UCSD-AML1 (cell line): Measurements from ENCODE around the gene ORAI1.
"Not testable (repeated sequence)": the region's sequence is repeated elsewhere in the genome, so short reads cannot be mapped to it uniquely, and the experiment has no call there.

Experiments
- DNase-seq: peaks from one replicate; lab custom pipeline; 2025; ENCODE audit not compliant: unreplicated experiment; lab: John Stamatoyannopoulos, UW

The ORAI1 gene

DNA sequence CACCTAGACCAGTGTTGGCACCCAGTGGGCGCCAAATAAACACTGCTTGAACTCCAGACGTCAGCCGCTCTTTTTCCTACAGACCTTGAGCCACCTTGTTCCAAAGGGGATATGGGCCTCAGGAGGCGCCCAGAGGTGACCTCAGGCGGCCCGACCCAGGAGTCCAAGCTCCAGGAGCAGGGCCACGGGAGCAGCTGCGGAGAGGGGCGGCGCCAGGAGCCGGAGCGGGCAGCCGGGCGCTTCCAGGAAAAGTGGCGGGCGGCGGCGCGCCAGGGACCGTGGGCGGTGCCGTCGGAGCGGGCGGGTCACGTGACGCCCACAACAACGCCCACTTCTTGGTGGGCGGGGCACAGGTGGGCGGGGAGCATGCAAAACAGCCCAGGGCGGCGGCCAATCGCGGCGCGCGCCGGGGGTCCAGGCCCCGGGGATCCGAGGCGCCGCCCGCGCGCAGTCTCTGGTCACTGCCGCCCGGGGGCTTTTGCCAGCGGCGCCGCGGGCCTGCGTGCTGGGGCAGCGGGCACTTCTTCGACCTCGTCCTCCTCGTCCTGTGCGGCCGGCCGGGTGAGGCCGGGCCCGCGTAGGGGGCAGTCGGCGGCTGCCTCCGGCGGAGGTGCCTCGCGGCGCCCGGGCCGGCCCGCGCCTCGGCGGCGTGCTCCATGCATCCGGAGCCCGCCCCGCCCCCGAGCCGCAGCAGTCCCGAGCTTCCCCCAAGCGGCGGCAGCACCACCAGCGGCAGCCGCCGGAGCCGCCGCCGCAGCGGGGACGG, at the start of gene ORAI1:
Gene ORAI1, plus strand, starts transcription at position 444 of the 766 bp plus-strand sequence.
- DNase-seq = peak; percentile 96

DNA sequence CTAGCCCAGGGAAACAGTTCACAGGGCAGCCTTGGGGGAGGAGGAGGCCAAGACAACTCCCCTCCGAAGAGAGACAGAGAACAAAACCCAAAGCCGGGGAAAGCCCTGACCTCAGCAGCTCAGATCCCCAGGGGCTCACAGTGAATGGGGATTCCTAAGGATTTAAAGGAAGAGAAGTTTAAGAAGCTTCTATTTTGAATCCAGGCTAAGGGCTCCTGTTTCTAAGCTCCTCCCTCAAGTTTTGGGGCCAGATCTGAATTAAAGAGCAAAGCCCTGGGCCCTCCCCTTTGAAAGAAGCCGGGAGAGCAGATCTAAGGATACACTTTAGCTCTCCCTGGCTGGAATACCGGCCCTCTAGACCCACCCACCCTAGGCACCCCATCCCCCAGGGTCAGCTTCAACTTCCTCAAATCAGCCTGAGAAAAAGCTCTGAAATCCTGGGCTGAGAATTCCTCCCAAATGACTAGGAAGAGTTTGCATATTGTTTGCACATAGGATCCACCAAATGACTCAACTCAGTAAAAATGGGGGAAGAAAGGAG, 49.4 kb upstream of the ORAI1 start:
- DNase-seq = peak; percentile 24

DNA sequence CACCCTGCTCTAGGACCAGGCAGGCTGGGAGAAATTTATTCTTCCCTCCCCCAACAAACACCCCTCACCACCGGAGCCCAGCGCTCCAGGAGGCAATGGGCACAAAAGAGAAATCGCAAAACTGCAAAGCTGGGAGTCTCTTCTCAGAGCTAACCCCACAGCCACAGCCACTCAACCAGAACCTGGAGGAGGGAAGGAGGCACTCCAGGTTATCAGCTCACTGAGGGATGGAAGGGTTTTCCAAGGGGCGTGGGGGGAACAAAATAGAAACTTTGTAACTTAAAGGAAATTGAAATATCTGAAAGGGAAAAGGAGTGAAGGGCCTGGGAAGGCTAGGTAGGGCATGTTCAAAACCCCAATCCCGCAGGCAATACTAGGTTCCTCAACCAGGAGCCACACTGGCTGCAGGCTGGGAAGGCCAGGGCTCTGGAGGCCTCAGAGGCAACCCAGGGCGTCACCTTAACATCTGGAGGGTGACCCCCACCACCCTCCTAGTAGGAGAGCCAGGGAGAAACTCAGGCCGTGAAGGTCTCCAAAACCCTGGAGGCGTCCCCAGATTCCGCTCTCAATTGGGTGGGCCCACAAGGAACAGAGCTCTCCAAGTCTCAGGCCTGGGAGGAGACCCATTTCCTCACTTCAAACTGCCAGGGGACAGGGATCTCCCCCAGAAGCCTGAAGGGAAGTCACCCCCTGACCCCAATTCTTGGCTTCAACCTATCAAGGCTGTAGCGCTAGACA, 48.7 kb upstream of the ORAI1 start:
- no peak for DNase-seq

DNA sequence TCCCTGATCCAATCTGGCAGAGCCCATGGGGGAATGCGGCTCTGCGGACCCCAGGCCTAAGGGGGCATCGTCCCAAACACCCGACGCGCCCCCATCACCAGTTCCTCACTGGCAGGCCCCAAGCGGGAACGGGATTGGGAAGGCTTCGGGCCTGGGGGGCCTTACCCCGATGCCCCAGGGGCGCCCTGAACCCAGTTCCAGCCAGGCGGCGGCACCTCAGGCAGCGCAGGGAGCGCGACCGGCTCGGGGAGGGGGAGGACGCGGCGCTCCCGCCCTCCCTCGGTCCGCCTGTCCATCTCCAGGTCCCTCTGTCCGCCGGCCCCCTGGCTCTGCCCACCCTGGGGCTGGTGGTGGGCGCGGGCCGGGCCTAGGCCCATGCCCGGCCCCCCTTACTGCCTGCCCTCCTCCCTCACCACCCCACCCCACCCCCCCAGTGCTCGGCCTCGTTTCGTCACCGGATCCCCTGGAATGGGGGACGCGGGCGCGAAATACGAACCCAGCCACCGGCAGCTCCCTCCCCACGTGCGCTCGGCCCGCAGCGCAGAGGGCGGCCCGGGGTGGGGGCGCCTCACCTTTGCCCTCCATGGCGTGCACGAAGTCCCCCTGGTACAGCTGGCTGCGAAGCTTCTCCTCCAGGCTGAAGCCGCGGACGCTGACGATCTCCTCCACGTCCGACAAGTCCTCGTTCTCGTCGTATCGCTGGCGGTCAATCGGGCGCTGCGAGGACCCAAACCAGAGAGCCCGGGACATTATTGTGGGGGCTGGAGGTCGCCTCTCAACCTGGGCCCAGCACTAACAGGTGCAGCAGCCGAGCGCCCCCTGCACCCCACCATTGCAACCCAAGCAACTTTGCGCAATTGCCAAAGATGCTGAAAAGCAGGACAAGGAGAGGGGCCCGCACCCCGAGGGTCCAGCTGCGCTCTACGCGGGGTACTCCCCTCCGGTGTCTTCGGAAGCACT, 47.8 kb upstream of the ORAI1 start:
- DNase-seq = no peak

DNA sequence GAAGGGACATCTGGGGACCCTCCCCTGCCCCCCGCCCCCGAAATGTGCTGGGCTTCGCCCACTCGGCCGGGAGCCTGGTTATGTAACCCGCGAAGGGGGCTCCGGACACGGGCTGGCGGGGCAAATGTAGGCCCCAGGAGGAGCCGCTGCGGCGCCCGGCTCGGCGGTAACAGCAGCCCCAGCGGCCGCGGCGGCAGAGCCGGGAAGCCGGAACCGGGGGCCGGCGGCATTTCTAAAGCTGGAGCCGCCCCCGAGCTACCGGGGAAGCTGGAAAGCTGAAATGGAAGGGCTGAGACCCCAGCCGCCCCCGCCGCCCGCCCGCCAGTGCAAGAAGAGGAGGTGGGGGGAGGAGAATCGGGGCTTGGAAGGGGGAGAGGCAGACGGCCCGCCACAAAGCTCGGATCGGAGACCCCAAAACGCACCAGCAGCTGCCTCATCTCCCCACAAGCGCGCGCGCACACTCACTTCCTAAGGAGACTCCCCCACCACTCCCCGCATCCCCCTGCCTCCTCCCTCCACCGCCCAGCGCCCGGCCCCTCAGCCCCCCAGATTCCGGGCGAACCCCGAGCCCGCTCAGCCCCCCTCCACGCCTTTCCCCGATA, 47.0 kb upstream of the ORAI1 start:
- peak; percentile 49 for DNase-seq

DNA sequence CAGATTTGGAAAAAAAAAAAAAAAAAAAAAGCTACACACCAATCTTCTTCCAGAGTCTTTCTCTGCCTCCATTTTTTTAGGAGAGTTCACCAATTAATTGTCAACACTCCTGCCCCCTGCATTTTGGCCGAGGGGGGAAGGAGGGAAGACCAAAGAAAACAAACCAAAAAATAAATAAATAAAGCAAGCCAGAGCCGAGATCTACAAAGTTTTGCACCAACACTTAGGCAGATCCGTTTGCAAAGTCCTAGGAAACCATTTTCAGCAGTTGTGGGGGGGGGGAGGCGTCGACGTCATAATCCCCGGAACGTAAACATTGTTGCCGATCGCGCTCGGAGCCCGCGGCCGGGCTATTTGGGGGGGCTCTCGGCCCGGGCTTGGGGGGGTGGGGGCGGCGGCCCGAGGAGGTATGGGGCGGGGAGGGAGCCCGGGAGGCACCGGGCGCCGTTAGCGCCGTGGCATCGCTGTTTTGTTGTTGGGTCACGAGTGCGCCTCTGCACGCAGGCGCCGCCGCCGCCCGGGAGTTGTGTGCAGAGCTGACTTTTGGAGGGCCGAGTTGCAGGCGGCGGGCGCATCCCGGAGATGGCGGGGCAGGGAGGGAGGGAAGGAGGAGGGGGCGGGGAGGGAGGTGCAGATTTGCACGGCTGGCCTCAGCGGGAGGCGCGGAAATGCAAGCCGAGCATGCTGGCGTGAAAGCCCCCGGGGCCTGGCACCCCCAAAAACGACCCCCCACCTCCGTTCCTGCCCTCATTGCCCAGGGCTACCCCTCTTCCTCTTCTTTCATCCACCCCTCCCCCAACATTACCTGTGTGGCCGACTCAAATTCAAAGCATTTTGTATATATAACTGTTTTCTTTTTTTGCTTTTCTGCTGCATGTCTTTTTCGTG, 46.1 kb upstream of the ORAI1 start:
- peak; percentile 80 for DNase-seq

DNA sequence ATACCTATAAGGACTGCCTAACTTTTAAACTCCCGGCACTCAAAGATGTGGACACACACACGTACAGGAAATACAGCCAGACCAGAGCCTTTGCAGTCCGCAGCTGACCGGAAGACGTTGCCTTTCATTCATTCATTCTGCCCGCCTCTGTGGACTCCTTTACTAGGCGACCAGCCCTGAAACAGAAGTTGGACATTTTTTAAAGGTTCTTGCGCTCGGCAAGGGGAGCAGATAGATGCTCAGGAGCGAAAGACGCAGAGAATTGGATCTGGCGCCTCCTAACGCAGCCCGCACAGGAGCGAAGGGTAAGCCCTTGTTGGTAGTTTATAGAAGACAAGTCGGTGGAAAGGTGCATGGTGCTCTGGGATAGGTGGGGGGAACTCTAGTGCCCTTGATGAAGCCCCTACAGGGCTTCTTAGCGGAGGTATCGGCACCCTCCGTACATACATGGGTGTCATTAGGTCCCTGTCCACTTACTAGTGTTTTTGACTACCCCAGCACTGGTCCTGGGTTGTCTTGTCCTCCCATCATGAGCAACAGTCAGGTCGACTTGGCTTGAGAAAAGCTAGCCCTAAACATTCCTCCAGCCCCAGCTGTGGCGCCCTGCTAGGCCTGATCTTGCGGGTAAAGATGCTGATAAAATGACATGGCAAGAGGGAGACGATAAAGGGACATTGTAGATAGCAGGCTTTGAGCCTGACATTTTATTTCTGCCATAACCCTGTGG, 45.2 kb upstream of the ORAI1 start, which contains the start of gene KDM2B:
Gene KDM2B, minus strand, starts transcription at position 65 of the 727 bp plus-strand sequence. CDS start 112 bp downstream, outside the sequence.
- DNase-seq = peak; percentile 19

DNA sequence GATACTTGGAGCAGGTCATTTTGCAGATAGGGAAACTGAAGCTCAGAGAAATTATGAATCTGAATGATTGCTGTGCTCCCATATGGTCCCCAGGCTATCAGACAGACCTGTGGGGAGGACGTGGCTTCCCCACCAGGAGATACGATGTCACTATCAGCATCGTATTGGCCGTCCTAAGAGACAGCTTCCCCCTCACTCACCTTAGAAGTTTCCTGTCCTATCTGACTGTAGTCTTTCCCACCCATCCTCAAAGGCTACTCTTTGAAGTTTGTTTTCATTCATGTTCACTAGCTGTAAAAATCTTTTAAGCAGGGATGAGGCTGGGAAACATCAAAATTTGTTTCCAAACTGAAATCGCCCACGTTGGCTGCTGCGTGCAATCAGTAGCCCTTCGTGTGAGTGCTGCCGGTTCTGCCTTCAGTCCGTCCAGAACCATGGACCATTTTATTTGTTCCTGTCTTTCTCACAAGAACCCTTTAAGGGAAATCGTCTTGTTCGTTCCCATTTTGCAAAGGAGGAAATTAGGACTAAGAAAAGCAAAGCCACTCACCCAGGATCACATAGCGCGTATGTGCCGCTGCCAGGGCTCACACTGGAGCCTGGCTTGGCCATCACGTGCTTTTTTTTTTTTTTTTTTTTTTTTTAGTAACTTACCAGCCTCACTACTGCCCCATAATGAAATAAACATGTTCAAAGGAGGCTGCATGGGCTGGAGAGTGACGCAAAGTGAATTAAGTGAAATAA, 44.5 kb upstream of the ORAI1 start:
- DNase-seq = peak; percentile 26

DNA sequence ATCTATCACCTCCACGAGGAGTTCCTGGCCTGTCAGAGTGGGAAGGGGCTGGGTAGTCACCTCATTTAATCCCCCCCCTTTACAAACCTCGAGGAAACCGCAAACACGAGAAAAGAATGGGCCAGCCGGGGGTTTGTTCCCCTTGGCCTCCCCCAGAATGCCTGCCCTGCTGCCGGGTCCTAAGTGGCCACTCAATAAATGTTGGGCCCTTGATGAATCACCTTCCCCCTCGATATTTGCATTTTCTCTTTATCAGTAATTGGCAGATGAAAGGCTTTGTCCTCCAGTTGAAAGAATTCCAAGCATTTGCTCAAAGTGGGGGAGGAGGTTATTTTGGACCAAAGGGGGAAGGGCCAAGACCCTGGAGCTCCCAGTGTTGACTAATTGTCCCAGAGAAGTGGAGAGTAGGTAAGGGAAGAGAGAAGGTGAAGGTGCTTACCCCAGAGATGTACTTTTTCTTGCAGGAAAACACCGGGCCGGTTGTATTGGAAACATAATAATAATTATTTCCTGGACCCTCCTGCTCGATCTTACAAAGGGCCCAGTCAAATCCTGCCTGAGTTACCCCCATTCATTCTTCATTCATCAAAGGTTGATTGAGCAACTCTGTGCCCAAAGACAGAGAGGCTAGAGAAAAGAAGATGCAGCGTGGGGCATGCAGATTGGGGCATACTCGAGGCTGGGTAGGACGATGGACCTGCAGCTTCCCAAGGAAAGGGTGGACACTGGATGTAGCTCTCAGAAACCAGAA, 43.6 kb upstream of the ORAI1 start:
- peak; percentile 26 for DNase-seq

DNA sequence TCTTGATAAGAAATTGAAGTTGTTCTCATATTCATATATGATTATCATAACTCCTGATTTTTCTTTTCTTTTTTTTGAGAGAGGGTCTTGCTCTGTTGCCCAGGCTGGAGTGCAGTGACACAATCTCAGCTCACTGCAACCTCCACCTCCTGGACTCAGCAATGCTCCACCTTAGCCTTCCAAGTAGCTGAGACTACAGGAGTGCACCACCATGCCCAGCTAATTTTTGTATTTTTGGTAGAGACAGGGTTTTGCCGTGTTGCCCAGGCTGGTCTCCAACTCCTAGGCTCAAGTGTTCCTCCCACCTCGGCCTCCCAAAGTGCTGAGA, 43.0 kb upstream of the ORAI1 start:
- DNase-seq = not testable (repeated sequence)

DNA sequence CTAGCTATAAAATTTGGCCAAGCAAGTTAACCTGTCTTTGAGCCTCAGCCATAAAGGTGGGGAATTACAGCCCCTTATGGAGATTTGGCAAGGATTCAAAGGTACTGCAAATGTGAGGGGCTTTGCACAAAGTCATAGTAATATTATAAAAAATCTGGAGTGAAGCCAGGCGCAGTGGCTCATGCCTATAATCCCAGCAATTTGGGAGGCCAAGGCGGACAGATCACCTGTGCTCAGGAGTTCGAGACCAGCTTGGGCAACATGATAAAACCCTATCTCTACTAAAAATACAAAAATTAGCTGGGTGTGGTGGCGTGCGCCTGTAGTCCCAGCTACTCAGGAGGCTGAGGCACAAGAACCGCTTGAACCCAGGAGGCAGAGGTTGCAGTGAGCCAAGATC, 41.4 kb upstream of the ORAI1 start:
- not testable (repeated sequence) for DNase-seq

DNA sequence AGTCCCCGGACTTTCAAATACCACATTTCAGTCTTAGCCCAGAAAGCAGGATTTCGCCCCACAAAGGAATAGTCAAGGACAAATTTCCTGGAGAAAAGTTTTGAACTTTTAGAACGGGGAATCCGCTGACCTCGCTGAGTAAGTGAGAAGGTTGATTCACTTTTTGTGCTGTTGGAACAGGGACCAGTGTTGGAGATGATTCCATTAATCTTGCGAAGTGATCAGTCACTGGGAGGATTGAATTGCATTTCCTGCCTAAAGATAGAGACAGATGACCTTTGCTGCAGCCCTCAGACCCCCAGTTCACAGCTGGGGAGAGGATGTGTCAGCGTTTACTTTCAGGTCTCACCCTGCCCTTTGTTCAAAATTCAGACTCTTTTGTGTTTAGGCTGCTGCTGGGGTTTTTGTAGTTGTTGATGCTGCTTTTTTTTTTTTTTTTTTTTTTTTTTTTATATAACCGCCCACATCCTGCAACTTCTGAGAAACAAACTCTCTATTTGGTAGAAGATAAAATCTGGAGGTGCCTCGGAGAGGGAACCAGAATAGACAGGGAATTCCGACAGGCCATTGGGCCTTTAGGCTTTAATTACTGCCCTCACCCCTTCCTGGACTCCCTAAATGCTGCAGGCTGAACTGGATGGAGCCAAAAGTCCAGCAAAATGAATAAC, 35.7 kb upstream of the ORAI1 start:
- DNase-seq = peak; percentile 20

DNA sequence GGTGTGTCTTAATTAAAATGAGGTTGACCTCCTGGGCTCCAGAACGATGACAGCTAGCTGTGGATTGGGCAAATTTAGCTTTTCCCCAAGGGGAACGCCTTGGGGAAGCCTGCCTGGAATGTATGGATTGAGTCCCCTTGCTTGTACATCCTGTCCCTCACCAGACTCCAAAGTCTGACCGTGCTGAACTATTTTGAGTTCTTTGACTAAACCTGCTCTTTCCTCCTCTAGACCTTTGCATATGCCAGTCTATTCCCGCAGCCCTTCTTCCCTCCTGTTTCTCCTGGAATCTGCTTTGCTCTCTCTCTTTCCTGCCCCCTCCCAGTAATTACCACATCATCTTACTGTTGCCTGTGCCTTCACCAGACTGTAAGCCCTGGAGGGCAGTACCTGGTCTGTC, 34.0 kb upstream of the ORAI1 start:
- no peak for DNase-seq

DNA sequence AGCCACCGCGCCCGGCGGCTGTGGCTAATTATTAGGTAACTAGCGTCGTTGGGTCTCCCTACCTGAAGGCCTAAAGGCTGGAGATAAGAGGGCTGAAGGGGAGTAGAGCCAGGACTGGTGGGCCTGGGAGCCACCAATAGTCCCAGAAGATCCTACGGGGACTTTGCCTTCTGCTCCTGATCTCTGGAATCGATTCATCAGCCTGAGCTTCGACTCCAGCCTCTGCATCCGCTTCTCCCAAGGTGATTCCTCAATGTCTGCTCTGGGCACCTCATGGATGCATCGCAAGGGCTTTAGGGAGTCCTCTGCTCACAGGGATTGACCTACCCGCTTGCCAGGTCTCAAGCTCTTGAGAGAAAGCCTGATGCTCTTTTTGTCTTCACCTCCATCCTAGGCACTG, 30.8 kb upstream of the ORAI1 start:
- no peak for DNase-seq

DNA sequence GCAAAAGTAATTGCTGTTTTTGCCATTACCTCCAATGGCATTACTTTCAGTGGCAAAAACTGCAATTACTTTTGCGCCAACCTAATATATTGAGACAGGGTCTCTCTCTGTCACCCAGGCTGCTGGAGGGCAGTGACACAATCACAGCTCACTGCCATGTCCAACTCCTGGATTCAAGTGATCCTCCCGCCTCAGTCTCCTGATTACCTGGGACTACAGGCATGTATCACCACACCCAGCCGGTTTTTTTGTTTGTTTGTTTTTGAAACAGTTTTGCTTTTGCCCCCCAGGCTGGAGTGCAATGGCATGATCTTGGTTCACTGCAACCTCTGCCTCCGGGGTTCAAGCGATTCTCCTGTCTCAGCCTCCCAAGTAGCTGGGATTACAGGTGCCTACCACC, 29.8 kb upstream of the ORAI1 start:
- no peak for DNase-seq

DNA sequence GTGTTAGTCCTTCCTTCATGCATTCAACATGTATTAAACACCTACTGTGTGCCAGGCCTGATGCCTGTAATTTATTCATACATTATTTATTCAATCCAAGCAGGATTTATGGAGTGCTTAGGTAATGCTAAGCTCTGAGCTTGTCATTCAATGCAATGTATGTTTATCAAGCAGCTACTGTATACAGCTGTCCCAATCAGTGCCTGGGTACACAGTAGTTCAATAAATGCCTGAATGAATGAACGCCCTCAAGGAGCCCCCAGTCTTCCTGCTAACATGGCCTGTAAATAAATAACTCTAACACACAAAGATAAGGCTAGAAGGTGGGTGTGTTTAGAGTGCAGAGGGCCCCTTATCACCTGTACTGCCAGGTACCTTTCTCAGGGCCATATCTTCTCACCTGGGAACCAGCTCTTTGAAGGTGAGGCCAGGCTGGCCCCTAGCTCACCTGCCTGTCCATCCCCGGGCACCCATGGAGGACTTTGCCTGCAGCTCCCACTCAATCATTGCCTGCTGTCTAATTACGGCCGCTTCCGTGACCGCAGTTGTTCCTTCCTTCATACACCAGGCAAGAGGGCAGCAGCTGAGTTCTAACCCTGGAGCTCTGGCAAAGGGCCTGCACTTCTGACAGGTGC, 25.5 kb upstream of the ORAI1 start:
- peak; percentile 29 for DNase-seq

DNA sequence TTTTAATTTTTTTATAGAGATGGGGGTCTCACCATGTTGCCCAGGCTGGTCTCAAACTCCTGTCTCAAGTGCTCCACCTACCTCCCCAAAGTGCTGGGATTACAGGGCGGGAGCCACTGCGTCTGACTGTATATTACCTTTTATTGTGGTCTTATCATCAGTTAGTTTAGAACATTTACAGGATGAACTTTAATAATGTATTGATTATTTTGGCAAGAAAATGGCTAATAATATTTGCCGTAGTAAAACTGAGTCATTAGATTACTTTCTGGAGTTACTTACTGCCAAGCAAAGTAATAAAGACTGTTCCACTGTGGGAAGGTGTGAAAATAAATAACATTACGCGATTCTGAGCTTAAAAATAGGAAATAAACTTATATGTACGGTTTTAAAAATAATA, 23.6 kb upstream of the ORAI1 start:
- DNase-seq = no peak
